K562 (cell line): Measurements from ENCODE around the gene LAMB1. TPM values are rescaled to one million over a fixed set of nuclear protein-coding genes. Genes with fewer than 3 reads are reported as not detected.

Experiments used
- BDP1 ChIP-seq: IDR thresholded peaks from 3 replicates; pipeline ENCODE4 v1.6.1; 2011; ENCODE audit not compliant: insufficient read length, insufficient read depth
- CC2D1A ChIP-seq: fragments of 450-650 bp; IDR thresholded peaks from 2 replicates; pipeline ENCODE4 v1.6.1; 2017; ENCODE audit warnings: mild to moderate bottlenecking
- CXXC5 ChIP-seq: fragments of 250-450 bp; sonication (Bioruptor Pico); IDR thresholded peaks from 2 replicates; pipeline ENCODE4 v1.8.0; 2022; ENCODE audit warnings: inconsistent platforms, mild to moderate bottlenecking, moderate library complexity
- ETV6 ChIP-seq, 3 experiments: fragments of 150-350 bp in 1 of 3; sonication (generic) in 1 of 3; formaldehyde crosslinking in 1 of 3; IDR thresholded peaks; 2 replicates each; pipeline versions ENCODE4 v1.6.1 to v1.8.0; 2014 to 2022; ENCODE audit warnings: borderline replicate concordance in 2 of 3, low read depth in 2 of 3, antibody characterized with exemption in 1 of 3, low read length in 1 of 3, mild to moderate bottlenecking in 1 of 3, missing genetic modification reagents in 1 of 3
- FOXJ2 ChIP-seq: fragments of 200-800 bp; sonication (Bioruptor generic); IDR thresholded peaks from 2 replicates; pipeline ENCODE4 v1.6.1; 2016; ENCODE audit warnings: missing genetic modification characterization, missing compliant biosample characterization
- GABPA ChIP-seq: fragments of 200-800 bp; sonication (Bioruptor generic); conservative IDR thresholded peaks from 2 replicates; pipeline ENCODE4 v1.6.1; 2016; ENCODE audit warnings: low read depth, missing genetic modification characterization, missing compliant biosample characterization
- HEY1 ChIP-seq: fragments of 250-450 bp; sonication (Bioruptor Pico); IDR thresholded peaks from 2 replicates; pipeline ENCODE4 v1.5.0; 2020; ENCODE audit warnings: mild to moderate bottlenecking, moderate library complexity, borderline replicate concordance
- MAFK ChIP-seq: IDR thresholded peaks from 2 replicates; pipeline ENCODE4 v1.6.1; 2011; ENCODE audit warnings: low read length, improper control_type of control experiment
- NFIX ChIP-seq: fragments of 250-450 bp; sonication (Bioruptor Pico); IDR thresholded peaks from 2 replicates; pipeline ENCODE4 v1.4.0; 2020; ENCODE audit warnings: low read depth, mild to moderate bottlenecking, moderate library complexity
- NFXL1 ChIP-seq: fragments of 450-650 bp; formaldehyde crosslinking; IDR thresholded peaks from 2 replicates; pipeline ENCODE4 v1.4.0; 2021; ENCODE audit warnings: mild to moderate bottlenecking
- SMAD4 ChIP-seq: fragments of 250-450 bp; sonication (Bioruptor Pico); conservative IDR thresholded peaks from 2 replicates; pipeline ENCODE4 v1.8.0; 2021; ENCODE audit warnings: inconsistent platforms, mild to moderate bottlenecking, moderate library complexity
- SMARCA4 ChIP-seq: fragments of 450-650 bp; IDR thresholded peaks from 2 replicates; pipeline ENCODE4 v1.6.1; 2016
- SMARCB1 ChIP-seq: IDR thresholded peaks from 2 replicates; pipeline ENCODE4 v1.6.1; 2011; ENCODE audit warnings: improper control_type of control experiment, low read depth; ENCODE audit not compliant: insufficient read length
- SMARCE1 ChIP-seq: fragments of 450-650 bp; IDR thresholded peaks from 2 replicates; pipeline ENCODE4 v1.7.1; 2016; ENCODE audit warnings: mild to moderate bottlenecking
- TARDBP ChIP-seq: fragments of 450-650 bp; IDR thresholded peaks from 2 replicates; pipeline ENCODE4 v1.6.1; 2016
- TOE1 ChIP-seq, 2 experiments: fragments of 450-650 bp in 1 of 2; sonication (generic) in 1 of 2; formaldehyde crosslinking in 1 of 2; IDR thresholded peaks; 2 replicates each; pipeline versions ENCODE4 v1.7.1 to v1.8.0; 2016 to 2022; ENCODE audit warnings: borderline replicate concordance in 2 of 2, mild to moderate bottlenecking in 2 of 2, antibody characterized with exemption in 1 of 2, inconsistent platforms in 1 of 2, low read depth in 1 of 2, missing genetic modification reagents in 1 of 2, moderate library complexity in 1 of 2
- WHSC1 ChIP-seq: IDR thresholded peaks from one replicate; pipeline ENCODE4 v1.6.1; 2012; ENCODE audit warnings: low read length, control low read depth, inconsistent platforms
- XRCC5 ChIP-seq: fragments of 200-400 bp; formaldehyde crosslinking; IDR thresholded peaks from 2 replicates; pipeline ENCODE4 v1.6.1; 2017; ENCODE audit warnings: low read depth, mild to moderate bottlenecking, low read length
- ZNF224 ChIP-seq: sonication (generic); formaldehyde crosslinking; IDR thresholded peaks from 2 replicates; pipeline ENCODE4 v1.8.0; 2022; ENCODE audit warnings: mild to moderate bottlenecking, missing genetic modification reagents
- ZNF696 ChIP-seq: fragments of 250-450 bp; sonication (Bioruptor Pico); conservative IDR thresholded peaks from 2 replicates; pipeline ENCODE4 v1.4.0; 2020; ENCODE audit warnings: mild to moderate bottlenecking, moderate library complexity
- ZNF778 ChIP-seq: fragments of 450-650 bp; formaldehyde crosslinking; IDR thresholded peaks from 2 replicates; pipeline ENCODE4 v1.4.0; 2020; ENCODE audit warnings: mild to moderate bottlenecking, moderate library complexity
- ZNF79 ChIP-seq: fragments of 250-450 bp; sonication (Bioruptor Pico); IDR thresholded peaks from 2 replicates; pipeline ENCODE4 v1.4.0; 2020; ENCODE audit warnings: low read depth, mild to moderate bottlenecking, moderate library complexity
- polyA plus RNA-seq, 8 experiments: library from polyadenylated mRNA; depleted of rRNA in 4 of 8; stranded (reverse) in 5 of 8; unstranded in 3 of 8; fragments of >200 nt; fragmentation: Nextera tagmentation in 2 of 8; fragmentation: Illumina TruSeq in 1 of 8; extraction: Ambion mirVana in 2 of 8; extraction: Trizol in 1 of 8; gene quantifications; 2 replicates each; pipeline versions ENCODE4 v1.2.1 to v1.2.3, GENCODE V29; 2011 to 2014; ENCODE audit warnings: inconsistent platforms in 1 of 8, missing spikeins in 1 of 8
- total RNA-seq, 7 experiments: library from RNA; depleted of rRNA in 6 of 7; stranded (reverse); fragments of >200 nt in 6 of 7; fragmentation: Illumina TruSeq in 2 of 7; extraction: Trizol in 2 of 7; gene quantifications; 2 replicates each; pipeline versions ENCODE4 v1.2.1 to v1.2.3, GENCODE V29; 2011 to 2021; ENCODE audit warnings: low replicate concordance in 1 of 7
- TF ChIP-seq, protein P1 (sequence below): fragments of 450-650 bp; IDR thresholded peaks from one replicate; pipeline ENCODE4 v1.6.1; 2018; ENCODE audit warnings: mild to moderate bottlenecking, moderate library complexity; ENCODE audit not compliant: partially characterized antibody
- TF ChIP-seq, protein P2 (sequence below): fragments of 150-350 bp; IDR thresholded peaks from 2 replicates; pipeline ENCODE4 v1.6.1; 2014; ENCODE audit warnings: low read depth, mild to moderate bottlenecking, low read length, borderline replicate concordance

LAMB1 gene
- total and polyA plus RNA-seq, 9 of the 15 experiments (the other 6 are each of a cell fraction or from before 2014, with no cell fraction given): 6.0 to 17.7 (median 12.3) TPM

DNA sequence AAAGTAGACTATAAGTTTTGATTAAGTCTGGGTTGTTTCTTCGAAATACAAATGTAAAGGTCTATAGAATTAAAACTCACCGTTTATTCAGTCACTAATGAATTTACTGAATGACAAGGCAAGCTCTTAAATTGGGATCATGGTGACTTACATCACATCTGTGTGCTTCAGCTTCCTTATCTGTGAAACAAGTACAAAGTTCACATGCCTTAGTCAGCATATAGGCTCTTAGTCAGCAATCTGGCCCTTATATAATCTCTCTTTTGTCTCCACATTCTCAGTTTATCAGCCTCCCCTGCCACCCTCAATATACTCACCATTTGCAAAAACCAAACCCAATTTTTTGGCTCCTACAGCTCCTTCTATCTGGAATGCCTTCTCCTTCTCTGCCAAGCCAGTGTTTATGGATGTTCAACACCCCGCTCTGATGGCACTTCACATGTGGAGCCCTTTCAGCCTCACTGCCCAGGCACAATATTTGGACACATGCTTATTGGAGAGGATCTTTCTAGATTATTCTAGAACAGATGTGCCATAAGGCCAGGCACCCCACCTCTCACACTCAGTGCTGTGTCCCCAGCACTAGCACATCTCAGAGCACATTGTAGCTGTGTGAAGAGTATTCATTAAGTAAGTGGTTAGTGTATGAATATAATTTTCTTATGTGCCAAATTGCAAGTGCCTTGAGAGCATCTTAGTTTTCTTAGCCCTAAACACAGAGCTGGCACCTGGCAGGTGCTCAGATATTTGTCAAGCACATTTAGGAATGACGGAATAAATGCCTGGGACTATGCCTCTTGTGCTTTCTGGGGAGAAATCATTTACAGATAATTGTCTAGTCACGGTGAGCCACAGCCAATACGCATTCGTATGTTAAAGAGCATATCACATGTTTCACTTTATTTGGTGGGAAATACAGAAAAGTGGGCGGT is 9.8 kb upstream of the LAMB1 start (continued):
- peak; percentile 98 for TF ChIP-seq SMARCA4
- TF ChIP-seq TOE1 (IDR thresholded peaks at IDR 0.05; ENCODE audit: borderline replicate concordance): peak; percentile 63; the same call in 1 of the 2 replicates
- TF ChIP-seq TOE1 (CRISPR knock-in tag; IDR thresholded peaks at IDR 0.05; ENCODE audit: borderline replicate concordance, low read depth): no peak
- no peak for TF ChIP-seq BDP1
- no peak for TF ChIP-seq HEY1 (CRISPR knock-in tag)
- TF ChIP-seq ZNF79 (CRISPR knock-in tag): no peak
- peak; percentile 97 for TF ChIP-seq SMARCE1
- TF ChIP-seq CC2D1A: peak; percentile 91
- TF ChIP-seq WHSC1: no peak
- TF ChIP-seq FOXJ2 (tag): 0 out of 2 replicates have a peak, but pooled peaks have one; percentile 9
- TF ChIP-seq, protein P1, sequence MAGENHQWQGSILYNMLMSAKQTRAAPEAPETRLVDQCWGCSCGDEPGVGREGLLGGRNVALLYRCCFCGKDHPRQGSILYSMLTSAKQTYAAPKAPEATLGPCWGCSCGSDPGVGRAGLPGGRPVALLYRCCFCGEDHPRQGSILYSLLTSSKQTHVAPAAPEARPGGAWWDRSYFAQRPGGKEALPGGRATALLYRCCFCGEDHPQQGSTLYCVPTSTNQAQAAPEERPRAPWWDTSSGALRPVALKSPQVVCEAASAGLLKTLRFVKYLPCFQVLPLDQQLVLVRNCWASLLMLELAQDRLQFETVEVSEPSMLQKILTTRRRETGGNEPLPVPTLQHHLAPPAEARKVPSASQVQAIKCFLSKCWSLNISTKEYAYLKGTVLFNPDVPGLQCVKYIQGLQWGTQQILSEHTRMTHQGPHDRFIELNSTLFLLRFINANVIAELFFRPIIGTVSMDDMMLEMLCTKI: no peak
- TF ChIP-seq TARDBP: no peak; the same call in 1 of the 2 replicates
- TF ChIP-seq, protein P2, sequence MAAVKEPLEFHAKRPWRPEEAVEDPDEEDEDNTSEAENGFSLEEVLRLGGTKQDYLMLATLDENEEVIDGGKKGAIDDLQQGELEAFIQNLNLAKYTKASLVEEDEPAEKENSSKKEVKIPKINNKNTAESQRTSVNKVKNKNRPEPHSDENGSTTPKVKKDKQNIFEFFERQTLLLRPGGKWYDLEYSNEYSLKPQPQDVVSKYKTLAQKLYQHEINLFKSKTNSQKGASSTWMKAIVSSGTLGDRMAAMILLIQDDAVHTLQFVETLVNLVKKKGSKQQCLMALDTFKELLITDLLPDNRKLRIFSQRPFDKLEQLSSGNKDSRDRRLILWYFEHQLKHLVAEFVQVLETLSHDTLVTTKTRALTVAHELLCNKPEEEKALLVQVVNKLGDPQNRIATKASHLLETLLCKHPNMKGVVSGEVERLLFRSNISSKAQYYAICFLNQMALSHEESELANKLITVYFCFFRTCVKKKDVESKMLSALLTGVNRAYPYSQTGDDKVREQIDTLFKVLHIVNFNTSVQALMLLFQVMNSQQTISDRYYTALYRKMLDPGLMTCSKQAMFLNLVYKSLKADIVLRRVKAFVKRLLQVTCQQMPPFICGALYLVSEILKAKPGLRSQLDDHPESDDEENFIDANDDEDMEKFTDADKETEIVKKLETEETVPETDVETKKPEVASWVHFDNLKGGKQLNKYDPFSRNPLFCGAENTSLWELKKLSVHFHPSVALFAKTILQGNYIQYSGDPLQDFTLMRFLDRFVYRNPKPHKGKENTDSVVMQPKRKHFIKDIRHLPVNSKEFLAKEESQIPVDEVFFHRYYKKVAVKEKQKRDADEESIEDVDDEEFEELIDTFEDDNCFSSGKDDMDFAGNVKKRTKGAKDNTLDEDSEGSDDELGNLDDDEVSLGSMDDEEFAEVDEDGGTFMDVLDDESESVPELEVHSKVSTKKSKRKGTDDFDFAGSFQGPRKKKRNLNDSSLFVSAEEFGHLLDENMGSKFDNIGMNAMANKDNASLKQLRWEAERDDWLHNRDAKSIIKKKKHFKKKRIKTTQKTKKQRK: no peak
- no peak for TF ChIP-seq ETV6 (IDR thresholded peaks at IDR 0.05; ENCODE audit: borderline replicate concordance in 1 of 2, low read depth in 2 of 2, low read length in 1 of 2)
- TF ChIP-seq ETV6 (CRISPR knock-in tag; IDR thresholded peaks at IDR 0.05; ENCODE audit: borderline replicate concordance): no peak
- no peak for TF ChIP-seq GABPA (tag)
- TF ChIP-seq NFIX: no peak
- peak; percentile 81 for TF ChIP-seq SMAD4
- no peak for TF ChIP-seq CXXC5 (CRISPR knock-in tag)
- no peak for TF ChIP-seq NFXL1 (CRISPR knock-in tag)
- no peak for TF ChIP-seq ZNF778
- TF ChIP-seq MAFK: peak; percentile 99
- no peak for TF ChIP-seq ZNF224 (CRISPR knock-in tag)
- no peak for TF ChIP-seq XRCC5
- peak; percentile 99 for TF ChIP-seq SMARCB1
- TF ChIP-seq ZNF696: no peak
